A673 (cell line): ENCODE measurements around the gene ERICH6B.

Experiments
- CTCF ChIP-seq: fragments of 300-800, 200-600 bp; sonication (generic); conservative IDR thresholded peaks from 2 replicates; pipeline ENCODE4 v1.5.1; 2017; ENCODE audit warnings: low read depth, mild to moderate bottlenecking, antibody characterized with exemption, low read length, moderate library complexity, mixed read lengths
- EZH2 ChIP-seq: fragments of 200-600 bp; sonication (generic); IDR thresholded peaks from 2 replicates; pipeline ENCODE4 v1.6.1; 2017; ENCODE audit warnings: borderline replicate concordance, low read depth, mild to moderate bottlenecking, mixed read lengths, antibody characterized with exemption, low read length; ENCODE audit not compliant: poor library complexity, severe bottlenecking

DNA sequence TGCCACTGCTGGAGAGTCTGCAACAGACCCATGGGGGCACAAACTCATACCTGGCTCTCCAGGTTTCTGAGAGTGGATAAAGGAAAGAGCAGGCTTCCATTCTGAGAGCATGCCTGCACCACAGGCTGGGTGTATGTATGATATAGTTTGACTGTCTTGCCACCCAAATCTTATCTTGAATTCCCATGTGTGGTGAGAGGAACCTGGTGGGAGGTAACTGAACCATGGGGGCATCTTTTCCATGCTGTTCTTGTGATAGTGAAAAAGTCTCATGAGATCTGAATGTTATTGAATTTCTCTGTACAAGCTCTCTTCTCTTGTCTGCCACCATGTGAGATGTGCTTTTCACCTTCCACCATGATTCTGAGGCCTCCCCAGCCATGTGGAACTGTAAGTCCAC is 50.2 kb downstream of the ERICH6B start:
- TF ChIP-seq CTCF, result no peak
- no peak for TF ChIP-seq EZH2
